Activated CD4-positive, alpha-beta T cell treated with anti-CD3 and anti-CD28 coated beads, Interleukin-2, amount 50 U/mL, for 1 hour (primary cell): Measurements from ENCODE around the gene SLC13A3.

ENCODE experiments used
- DNase-seq: peaks from one replicate; pipeline ENCODE4 v3.0.0-alpha.2; 2020

SLC13A3 gene

DNA sequence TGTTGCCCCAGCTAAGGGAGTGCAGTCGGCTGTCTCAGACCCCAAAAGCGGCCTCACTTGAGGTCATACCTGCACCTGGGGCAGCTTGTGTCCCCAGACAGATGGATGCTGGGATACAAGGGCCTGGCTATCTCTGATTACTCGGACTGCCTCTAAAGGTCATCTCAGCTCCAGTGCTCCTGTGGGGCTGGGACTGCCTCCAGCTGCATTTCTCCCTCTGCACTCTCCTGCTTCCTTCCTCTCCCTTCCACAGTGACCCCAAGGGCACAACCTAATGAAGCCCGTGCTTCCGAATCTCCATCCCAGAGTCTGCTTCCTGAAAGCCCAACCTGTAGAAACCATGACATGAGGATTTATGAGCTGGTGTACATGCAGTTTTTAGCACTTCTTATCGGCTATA lies 78.0 kb downstream of the SLC13A3 start:
- DNase-seq, result no peak

DNA sequence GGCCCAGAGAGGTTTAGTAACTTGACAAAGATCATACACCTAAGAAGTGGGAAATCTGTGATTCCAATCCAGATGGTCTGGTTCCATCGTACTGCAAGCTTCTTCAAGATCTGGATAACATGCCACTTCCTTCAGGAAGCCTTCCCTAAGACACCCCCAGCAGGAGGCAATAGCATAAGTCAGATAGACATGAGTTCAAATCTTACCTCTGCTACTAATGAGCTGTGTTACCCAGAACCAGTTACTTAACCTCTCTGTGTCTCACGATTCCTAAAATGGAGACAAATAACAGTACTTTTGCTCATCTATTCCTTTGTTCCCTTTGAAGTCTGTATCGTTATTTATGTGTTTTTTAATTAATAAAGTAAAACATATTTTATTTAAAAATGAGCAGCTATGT lies 78.5 kb downstream of the SLC13A3 start:
- DNase-seq, result no peak

DNA sequence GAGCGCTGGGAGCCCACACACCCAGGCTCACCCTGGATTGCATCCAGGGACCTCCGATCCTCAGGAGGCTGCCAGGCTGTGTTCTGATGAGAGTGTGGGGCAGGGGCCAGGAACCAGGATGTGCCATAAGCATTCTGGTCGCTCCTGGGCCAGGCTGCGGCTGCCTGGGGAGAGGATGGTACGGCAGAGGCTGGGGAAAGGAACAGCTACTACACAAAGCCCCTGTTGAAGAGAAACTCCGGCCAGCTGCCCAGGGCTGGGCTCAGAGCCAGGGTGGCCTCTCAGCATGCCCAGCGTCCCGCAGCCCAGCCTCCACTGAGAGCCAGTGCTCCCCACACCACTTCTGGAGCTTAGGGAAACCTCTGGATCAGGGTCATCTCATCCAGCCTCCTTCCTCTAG lies 79.1 kb downstream of the SLC13A3 start:
- no peak for DNase-seq

DNA sequence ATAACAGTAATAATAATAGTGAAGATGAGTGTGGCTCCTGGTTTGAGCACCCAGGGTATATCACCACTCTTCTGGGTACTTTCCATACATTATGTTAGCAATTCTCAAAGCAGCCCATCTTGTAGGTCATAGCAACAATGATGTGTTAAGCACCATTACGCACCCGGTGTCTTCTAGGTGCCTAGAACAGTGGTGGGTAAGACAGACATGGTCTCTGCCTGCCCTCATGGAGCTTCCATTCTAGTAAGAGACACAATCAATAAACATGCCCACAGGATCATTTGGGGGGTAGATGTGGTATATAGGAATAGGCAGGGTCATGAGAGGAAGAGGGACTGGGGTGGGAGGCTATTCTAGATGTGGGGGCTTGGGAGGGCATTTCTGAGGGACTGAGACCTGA lies 79.8 kb downstream of the SLC13A3 start:
- DNase-seq, result no peak

DNA sequence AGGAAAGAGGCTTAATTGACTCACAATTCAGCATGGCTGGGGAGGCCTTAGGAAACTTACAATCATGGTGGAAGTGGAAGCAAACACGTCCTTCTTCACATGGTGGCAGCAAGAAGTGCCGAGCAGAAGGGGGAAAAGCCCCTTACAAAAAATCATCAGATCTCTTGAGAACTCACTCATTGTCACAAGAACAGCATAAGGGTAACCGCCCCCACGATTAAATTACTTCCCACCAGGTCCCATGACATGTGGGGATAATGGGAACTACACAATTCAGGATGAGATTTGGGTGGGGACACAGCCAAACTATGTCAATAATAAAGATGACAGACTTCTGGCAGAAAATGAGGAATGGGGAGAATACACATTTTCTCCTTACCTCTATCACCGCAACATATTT lies 80.3 kb downstream of the SLC13A3 start:
- DNase-seq, result no peak

DNA sequence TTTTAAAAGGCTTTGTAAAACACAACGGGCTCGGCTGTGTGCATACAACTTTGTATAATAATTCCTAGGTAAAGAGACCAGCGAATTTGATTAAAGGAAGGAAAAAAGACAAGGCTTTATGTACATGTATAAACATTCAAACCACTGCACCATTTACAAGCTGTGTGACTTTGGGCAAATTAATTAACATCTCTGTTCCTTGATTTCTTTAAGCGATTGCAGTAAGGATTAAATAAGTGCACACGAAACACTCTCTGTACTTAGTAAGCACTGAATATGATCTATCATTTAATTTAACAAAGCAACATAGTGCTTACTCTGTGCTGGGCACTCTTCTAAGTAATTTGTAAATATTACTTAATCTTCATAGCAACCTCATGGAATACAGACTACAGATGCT lies 81.3 kb downstream of the SLC13A3 start:
- DNase-seq, result no peak

DNA sequence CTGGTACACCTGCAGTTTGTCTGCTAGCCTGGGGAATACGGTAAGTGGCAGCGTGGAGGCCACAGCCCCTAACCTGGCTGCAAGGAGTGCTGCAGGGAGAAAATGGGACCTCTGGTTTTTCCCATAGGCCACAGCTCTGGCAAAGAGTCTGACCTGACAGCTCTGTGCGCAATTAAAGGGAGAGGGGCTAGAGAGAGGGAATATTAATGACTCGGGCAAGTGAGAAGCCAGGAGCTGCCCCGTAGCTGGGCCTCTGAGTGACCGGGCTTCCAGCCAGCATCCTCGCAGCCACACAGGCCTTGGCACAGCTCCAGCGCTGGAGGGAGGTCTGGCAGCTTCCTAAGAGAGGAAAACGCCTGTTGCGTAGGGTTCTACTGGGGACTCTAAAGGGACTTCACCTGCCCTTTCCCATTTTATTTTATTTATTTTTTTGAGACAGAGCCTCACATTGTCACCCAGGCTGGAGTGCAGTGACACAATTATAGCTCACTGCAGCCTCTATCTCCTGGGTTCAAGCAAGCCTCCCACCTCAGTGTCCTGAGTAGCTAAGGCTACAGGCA lies 82.6 kb downstream of the SLC13A3 start:
- no peak for DNase-seq

DNA sequence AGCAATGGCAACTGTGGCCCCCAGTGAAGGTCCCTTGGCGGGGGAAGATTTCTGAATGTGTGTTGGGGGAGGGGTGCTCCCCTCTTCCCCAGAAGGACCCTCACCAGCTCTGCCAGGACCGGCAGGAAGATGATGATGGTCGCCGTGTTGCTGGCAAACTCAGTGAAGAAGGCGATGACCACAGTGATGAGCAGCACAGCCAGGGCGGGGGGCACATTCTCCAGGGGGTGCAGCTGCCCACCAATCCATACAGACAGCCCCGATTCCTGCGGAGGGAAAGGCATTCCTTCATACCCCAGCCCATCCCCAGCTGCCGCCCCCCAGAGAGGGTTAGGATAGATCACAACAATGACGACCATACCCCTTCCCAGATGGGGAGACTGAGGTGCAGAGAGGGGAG lies 85.1 kb downstream of the SLC13A3 start:
- DNase-seq, result no peak

DNA sequence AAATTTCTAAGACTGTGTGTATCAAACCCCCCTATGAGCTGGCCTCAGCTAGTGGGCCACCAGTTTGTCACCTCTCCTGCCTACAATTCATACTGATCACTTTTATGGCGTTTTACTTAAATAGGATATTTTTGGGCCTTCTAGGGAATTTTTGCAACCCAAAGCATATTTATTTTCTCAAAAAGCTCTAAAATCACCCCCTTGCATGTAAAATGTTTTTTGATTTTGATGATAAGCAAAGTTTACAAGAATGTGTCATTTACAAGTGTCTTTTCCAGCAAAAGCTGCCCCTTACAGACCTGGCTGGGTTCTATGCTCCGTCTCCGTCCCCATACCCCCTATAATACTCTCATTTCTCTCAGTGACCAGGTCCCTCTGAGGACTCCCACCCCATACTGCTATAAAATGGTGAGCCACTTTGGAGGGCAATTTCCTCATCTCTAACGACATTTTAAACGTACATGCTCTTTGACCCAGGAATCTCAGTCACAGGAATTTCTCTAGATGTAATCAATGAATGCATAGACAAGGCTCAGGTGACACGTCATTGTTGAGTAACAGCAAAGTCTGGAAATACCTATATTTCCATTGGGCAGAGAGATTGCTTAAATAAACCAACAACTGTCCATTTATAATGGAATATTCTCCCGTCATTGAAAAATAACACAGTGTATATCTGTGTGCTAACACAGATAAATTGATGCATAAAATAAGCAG lies 86.9 kb downstream of the SLC13A3 start:
- DNase-seq, result no peak

DNA sequence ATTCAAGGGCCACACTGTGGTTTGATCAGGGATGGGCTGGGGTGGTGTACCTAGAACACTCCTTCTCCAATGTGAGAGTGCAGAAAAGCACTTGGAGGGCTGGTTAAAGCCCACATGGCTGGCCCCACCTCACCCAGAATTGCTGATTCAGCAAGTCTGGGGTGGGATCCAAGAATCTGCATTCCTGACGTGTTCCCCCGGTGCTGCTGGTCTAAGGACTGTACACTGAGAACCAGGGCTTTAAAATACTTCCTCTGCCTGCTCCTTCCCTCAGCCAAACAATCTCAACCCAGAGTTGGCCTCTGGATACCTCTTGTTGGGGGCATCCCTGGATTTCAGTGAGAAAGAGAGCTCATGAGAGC lies 87.4 kb downstream of the SLC13A3 start:
- no peak for DNase-seq

DNA sequence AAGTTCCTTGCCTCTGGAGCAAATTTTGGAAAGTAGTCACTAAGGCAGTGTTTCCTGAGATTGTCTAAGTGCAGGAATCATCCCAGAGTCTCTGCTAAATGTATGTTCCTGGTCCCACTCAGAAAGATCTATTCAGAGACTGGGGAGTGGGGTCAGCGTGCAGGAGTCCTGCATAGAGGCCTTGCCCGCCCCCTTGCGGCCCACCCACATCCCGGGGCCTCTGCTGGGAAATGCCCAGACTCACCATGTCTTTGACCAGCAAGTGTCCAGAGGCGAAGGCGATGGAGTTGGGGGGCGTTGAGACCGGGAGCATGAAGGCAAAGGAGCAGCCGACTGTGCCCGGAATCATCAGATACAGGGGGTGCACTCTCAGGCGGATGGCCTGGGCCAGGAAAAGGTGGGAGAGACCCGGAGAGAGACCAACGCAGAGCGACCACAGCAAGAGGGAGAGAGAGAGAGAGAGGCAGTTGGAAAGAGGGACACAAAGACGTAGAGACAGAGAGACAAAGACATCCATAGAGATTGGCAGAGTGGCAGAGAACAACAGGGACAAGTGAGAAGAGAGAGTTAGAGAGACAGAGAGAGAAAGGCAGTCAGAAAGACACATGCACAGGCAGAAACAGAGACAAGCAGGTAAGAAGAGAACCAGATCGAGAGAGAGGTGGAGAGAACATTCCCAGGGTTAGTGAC lies 87.9 kb downstream of the SLC13A3 start:
- DNase-seq, result no peak

DNA sequence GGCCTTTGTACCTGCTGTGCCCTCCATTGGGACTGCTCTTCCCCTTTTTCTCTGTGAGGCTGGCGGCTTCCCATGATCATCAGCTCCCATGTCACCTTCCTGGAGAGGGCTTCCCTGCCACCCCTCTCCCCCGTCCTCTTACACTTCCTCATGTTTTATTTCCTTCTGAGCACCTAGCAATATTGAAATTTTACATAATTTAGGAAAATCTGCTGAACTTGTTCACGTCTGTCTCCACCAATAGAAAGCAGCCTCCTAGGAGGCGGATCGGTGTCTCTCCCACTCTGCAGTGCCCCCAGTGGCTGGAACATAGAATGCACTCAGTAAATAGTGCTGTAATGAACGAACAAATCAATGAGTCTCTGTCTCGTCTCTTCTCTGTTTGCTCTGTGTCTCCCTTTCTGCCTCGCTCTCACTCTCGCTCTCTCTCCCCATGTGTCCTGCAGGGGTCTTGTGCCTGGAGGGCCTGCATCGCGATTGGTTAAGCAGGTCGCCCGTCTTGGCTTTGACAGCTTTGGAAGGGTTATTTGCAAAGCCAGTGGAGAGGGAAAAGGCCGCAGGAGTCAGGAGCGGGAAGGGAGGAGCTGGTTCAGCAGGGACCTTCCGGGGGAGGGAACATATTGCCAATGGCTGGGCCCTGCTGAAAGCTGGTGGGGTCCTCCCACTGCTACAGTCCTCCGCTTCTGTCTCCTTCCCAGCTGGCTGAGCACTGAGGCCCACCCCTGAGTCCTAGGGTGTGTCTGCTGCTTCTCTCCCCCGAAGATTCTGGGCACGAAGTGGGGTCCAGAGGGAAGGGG lies 88.7 kb downstream of the SLC13A3 start:
- DNase-seq, result peak; percentile 50

DNA sequence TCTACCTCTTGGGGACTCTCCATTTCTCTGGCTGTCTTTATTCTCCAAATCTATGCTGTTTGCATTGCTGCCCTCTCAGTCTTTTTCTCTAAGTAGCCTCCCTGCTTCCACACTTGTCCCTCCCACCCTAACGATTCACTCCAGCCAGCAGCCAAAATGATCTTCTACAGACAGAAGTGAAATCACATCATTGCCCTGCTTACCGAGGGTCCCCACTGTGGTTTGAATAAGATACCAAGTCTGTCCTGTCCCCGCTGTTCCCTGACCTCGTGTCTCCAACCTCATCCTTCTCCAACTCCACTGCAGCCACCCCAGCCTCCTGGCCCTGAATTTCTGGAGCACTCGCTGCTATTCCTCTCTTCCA lies 89.3 kb downstream of the SLC13A3 start:
- no peak for DNase-seq

DNA sequence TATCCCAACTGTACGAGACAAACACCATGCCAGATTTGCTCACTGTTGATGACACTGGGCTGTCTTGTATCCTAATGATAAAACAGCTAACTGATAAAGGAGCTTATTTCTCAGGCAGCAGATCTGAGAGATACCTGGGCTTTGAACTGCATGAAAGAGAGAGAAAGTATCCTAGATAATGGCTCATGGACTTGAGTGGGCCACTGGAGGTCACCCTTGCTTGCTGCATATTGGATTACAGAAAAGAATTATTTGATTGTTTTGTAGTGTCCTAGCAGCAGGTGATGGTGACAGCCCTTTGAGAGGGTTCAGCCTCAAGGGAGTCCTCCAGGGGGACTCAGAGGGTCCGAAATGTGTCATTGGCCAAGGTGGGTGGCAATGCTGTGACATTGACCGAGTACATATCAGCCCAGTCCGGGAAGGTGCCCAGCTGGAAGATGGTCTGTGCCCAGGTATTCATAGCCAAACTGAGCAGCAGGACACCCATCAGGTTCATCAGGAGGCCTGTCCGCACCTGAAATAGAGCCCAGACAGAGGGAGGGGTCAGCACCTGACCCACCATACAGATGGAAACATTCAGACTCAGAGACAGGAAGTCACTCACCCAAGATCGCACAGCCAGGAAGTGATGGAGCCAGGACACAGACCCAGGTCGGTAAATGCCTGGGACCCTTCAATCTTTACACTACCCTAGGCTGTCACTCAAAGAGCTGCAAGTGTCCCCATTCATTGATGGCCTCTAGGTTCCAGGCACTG lies 91.4 kb downstream of the SLC13A3 start:
- no peak for DNase-seq

DNA sequence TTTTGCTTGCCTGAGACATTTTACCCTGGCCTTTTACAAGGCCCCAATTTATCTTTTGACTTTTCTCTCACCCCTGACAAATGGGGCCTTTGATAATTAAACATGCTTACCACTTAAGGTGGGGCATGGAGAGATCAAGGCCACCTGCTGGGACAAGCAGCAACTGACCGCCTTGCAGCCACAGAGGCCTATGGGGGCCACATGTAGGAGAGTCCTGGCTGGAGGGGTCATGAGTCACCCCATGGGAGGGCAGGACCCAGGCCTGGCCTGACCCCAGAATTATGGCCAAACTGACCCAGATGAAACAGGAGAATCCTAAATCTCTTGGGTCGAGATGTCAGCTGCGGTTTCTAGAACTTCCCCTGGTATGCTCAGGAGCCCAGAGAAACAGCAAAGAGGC lies 92.3 kb downstream of the SLC13A3 start:
- DNase-seq, result no peak

DNA sequence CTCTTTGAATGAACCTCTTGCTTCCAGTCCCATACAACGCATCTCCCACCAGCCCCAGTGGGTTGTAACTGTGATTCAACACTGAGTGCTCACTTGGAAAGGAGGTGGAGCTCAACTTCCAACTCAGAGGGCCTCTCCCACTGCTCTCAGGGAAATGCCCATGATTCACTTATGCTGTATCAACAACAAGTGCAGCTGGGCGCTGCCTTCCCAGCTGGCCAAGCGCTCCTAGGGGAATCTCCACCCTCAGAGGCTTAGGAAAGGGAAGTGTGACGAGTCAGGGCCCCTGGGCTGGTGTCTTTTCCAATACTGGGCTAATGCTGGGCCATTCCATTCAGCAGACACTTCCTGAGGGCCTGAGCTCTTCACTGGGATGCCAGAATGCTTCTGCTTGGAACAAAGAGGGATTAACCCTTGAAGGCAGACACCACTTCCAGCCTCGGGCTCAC lies 92.7 kb downstream of the SLC13A3 start:
- no peak for DNase-seq

DNA sequence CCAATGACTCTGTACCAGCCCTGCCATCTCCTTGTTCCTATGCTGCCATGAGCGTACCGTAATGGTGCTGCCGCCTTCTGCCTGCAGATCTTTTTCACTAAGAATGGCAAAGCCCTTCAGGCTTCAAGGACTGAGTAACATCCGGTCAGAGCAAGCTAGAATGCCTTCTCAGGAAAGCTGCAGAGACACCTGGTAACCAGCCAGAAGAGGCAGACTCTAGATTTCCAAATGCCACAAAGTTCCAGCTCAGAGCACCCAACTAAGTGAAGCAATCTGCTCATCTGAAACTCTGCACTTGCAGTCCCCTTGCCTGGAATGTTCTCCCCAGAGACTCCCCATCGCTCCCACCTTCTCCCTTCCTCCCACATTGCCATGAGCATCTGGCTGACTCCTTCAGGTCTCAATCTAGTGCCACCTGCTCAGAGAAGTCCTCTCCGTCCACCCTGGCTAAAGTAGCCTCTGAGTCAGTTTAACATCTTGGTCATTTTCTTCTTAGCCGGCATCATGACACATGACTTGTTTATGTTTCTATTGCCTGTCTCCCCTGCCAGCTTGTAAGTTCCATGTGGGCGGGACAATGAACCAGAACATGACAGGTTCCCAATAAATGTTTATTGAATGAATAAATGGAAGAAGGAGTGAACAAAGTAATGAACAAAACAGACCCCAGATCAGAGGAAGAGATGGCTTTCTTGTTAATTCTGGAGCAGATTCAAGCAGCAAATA lies 93.9 kb downstream of the SLC13A3 start:
- DNase-seq, result no peak

DNA sequence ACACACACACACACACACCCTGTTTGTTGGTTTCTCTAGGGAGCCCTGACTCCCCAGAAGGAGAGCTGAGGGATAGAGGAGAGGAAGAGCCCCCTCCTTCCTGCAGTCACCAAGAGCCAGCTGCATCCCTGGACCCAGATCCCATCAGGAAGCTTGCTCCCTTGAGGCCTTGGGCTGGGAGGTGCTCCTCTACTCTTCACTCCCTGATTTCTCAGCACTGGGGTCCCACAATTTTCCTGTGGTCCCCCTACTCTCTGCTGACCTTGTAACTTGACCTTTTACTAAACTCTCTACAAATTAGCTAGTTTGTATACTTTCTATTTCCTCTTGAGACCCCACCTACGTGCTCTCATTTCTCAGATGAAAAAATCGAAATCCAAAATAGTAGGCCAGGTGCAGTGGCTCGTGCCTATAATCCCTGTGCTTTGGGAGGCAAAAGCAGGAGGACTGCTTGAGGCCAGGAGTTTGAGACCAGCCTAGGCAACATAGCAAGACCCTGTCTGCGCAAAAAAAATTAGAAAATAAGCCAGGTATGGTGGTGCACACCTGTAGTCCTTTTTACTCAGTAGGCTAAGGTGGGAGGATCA lies 95.8 kb downstream of the SLC13A3 start:
- DNase-seq, result no peak

DNA sequence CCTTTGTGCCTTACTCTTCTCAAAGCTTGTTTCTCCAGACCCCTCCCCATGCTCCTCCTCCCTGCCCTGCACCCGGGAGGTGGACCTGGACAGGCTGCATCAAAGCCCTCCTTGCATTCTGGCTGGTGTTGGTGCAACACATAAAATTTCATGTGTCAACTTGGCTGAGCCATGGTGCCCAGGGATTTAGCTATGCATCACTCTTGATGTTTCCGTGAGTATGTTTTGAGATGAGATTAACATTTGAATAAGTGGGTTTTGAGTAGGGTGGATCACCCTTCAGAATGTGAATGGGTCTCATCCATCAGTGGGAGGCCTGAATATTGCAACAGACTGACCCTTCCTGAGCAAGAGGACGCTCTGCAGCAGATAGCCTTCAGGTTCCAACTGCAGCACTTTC lies 96.4 kb downstream of the SLC13A3 start:
- DNase-seq, result no peak

DNA sequence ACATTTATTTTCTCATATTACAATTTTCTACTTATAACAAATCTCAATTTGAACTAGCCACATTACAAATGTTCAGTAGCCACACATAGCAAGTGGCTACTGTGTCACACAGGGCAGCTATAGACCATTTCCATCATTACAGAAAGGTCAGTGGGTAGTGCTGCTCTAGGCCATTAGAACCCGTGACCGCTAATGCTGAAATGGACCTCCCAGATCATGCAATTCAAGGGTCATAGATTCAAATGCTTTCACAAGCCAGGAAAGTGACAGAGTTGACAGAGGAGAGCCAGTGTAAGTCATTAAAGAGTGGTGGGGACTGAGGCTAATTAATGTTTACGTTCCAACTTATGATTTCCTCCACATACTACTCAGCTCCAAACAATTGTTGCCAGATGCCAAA lies 97.3 kb downstream of the SLC13A3 start:
- no peak for DNase-seq

DNA sequence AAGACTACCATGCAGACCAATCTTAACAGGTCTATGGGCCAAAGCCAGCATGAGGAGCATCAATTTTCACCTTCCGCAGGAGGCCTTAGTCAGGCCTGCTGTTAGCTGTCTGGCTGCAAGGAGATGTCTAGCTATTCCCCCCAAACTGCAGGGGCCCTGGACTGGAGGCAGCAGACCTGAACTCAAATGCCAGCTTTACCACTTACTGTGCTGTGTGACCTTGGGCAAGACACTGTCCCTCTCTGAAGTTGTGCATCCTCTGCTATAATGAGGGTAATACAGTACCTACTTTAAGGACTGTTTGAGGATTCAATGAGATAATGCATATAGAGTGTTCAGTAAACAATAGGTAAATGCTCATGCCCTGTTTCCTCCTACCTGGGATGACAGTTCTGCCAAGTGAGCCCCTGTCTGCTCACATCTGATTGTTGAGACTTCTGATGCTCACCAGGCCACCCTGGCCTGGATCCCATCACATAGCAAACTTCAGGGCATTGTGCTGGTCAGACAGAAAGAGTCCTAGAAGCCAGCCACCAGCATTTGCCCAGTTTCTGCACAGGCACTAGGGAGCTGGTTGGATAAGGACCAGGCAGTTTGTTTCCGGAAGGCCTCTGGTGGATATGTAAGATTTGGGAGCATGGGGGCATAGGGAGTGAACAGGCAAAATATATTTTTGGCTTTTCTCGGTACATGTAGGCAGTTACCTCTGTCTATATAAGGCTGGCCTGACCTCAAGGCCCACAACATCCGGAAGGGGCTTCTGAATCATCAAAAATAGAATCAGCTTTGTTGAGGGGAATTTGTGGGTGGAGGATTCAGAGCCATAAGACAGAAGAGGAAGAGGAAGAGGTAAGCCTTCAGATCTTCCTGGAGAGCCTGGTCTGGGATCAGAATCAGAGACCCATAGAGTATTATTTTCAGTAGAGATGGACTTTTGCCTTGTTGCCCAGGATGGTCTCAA lies 98.5 kb downstream of the SLC13A3 start:
- DNase-seq, result no peak
